OCI-LY7 (cell line): ENCODE results near the gene SMIM35. TPM values are rescaled to one million over a fixed set of nuclear protein-coding genes. Genes with fewer than 3 reads are reported as not detected.

Source experiments
- BruUV-seq: library from RNA; stranded (reverse); fragments of 400-500 nt; replicated peaks from 2 replicates; lab custom pipeline; 2021; lab: Mats Ljungman, UMichigan
- CTCF ChIA-PET: fragments of 300-600 bp; sonication (Branson Sonifier 250); formaldehyde crosslinking; loops from one replicate; lab custom pipeline; 2022; ENCODE audit warnings: antibody characterized with exemption; ENCODE audit not compliant: unreplicated experiment; lab: Charles Lee
- POLR2A ChIA-PET: fragments of 300-600 bp; sonication (Branson Sonifier 250); formaldehyde crosslinking; loops from one replicate; lab custom pipeline; 2022; ENCODE audit warnings: antibody characterized with exemption; lab: Charles Lee
- DNase-seq: peaks from one replicate; pipeline ENCODE4 v3.0.0-alpha.2; 2015; ENCODE audit warnings: low spot score
- H2AFZ ChIP-seq: fragments of 200-600 bp; sonication (generic), shearing (Covaris generic); 2 replicates; pipeline ENCODE4 v1.6.1; 2014; ENCODE audit warnings: mild to moderate bottlenecking, antibody characterized with exemption, low read length, moderate library complexity
- H3K27ac ChIP-seq: fragments of 200-600 bp; sonication (generic); 2 replicates; pipeline ENCODE4 v1.5.1; 2014; ENCODE audit warnings: mixed run types, low read depth, mild to moderate bottlenecking, moderate library complexity, low read length, inconsistent platforms; ENCODE audit not compliant: poor library complexity, severe bottlenecking
- H3K36me3 ChIP-seq: fragments of 200-600 bp; sonication (generic); 2 replicates; pipeline ENCODE4 v1.6.1; 2014; ENCODE audit warnings: mild to moderate bottlenecking, antibody characterized with exemption, low read length, moderate library complexity, mixed read lengths; ENCODE audit not compliant: insufficient read depth
- H3K4me1 ChIP-seq: fragments of 200-600 bp; sonication (generic); 2 replicates; pipeline ENCODE4 v1.5.1; 2014; ENCODE audit warnings: mild to moderate bottlenecking, low read length; ENCODE audit not compliant: insufficient read depth, poor library complexity, severe bottlenecking
- H3K4me2 ChIP-seq: fragments of 200-600 bp; sonication (generic); 2 replicates; pipeline ENCODE4 v1.6.1; 2014; ENCODE audit warnings: mild to moderate bottlenecking, low read length
- H3K4me3 ChIP-seq: fragments of 200-600 bp; sonication (generic); 2 replicates; pipeline ENCODE4 v1.5.1; 2014; ENCODE audit warnings: mild to moderate bottlenecking, low read depth, low read length; ENCODE audit not compliant: poor library complexity, severe bottlenecking
- H3K79me2 ChIP-seq: fragments of 200-600 bp; sonication (generic); 2 replicates; pipeline ENCODE4 v1.6.1; 2016; ENCODE audit warnings: low read depth, mild to moderate bottlenecking, low read length, moderate library complexity, mixed read lengths; ENCODE audit not compliant: insufficient read depth
- H3K9me2 ChIP-seq: fragments of 200-600 bp; sonication (generic); 2 replicates; pipeline ENCODE4 v1.6.1; 2016; ENCODE audit warnings: mild to moderate bottlenecking, low read length, mixed read lengths; ENCODE audit not compliant: insufficient read depth
- H3K9me3 ChIP-seq: fragments of 200-600 bp; sonication (generic); 2 replicates; pipeline ENCODE4 v1.6.1; 2014; ENCODE audit warnings: mild to moderate bottlenecking, mixed run types, low read length, mixed read lengths
- H4K20me1 ChIP-seq: fragments of 200-600 bp; sonication (generic); 2 replicates; pipeline ENCODE4 v1.6.1; 2014; ENCODE audit warnings: mild to moderate bottlenecking, antibody characterized with exemption, low read length, moderate library complexity, mixed read lengths; ENCODE audit not compliant: insufficient read depth
- EZH2phosphoT487 ChIP-seq: fragments of 200-600 bp; sonication (generic); IDR thresholded peaks from 2 replicates; pipeline ENCODE4 v1.6.1; 2018; ENCODE audit warnings: low read depth, borderline replicate concordance, mild to moderate bottlenecking, mixed run types, antibody characterized with exemption, low read length, moderate library complexity, mixed read lengths
- intact Hi-C: fragments of 100-400 bp; cut with micrococcal nuclease; formaldehyde crosslinking; loops from one replicate; pipeline ENCODE4 v1.10.0; 2022; ENCODE audit not compliant: unreplicated experiment
- total RNA-seq, 2 experiments: library from RNA; depleted of rRNA in 1 of 2; stranded (reverse); fragments of >200 nt in 1 of 2; shearing (Covaris generic) in 1 of 2; gene quantifications; 2 replicates each; pipeline ENCODE4 v1.2.3, GENCODE V29; 2014 to 2022
- TF ChIP-seq, protein P1 (sequence below): fragments of 200-600 bp; sonication (generic); conservative IDR thresholded peaks from 2 replicates; pipeline ENCODE4 v1.5.1; 2014; ENCODE audit warnings: mild to moderate bottlenecking, antibody characterized with exemption, low read length, moderate library complexity, mixed read lengths

The SMIM35 gene
- total RNA-seq, 2 experiments from 2014 or later: 0.06 to 0.67 TPM

DNA sequence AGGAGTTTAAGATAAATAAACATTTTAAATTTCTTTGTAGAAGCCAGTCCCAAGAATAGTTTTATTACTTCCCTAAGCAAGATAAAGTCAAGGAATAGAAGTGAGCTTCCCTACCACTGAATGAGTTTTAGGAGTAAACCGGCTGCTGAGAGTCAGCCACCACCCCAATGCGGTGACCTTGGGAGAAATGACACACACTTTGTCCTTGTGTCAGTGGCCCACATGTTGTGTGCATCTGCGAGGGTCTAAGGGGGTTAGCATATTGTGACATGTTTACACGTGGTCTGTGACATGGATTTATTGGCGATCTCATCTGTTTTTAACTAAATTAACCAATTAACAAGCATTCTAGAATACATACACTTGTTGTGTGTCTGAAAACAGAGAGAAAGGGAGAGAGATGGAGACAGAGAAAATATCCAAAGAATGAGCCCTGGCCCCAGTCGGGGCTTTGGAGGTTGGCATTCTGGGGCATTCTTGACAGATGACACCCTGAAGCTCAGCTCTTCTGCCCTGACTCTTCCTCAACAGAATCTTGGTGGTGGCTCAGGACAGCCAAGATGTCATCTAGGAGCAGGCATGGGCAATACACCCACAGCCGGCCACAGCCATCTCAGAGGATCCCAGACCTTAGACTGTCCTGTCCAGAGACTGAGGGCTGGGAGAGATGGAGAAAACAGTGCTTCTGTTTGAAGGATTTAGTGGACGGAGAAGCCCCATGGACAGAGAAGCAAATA, 39.6 kb downstream of the SMIM35 start:
- BruUV-seq: no TSS peak
- Histone ChIP-seq H2AFZ (no peak overlapping the region), H3K9me2 (no peaks in the 10 kb centered on the region), H3K27ac (no peak overlapping the region), H3K36me3 (no peaks in the 10 kb centered on the region), H3K4me1 (peaks cover 12% of the 10 kb centered on the region), H3K79me2 (no peaks in the 10 kb centered on the region), H3K9me3 (no peaks in the 10 kb centered on the region), H3K4me2 (no peak overlapping the region), H3K4me3 (no peak overlapping the region), H4K20me1 (no peaks in the 10 kb centered on the region)
- ChIA-PET POLR2A (interaction anchor here (0.6 to 1.0 kb wide), 5 partner anchors 10 to 70 kb away, joined by 3 to 6 read pairs (median 3); partner anchors contain the start of gene IL10RA), CTCF (no interaction called here)
- no peak for DNase-seq
- TF ChIP-seq, protein P1, sequence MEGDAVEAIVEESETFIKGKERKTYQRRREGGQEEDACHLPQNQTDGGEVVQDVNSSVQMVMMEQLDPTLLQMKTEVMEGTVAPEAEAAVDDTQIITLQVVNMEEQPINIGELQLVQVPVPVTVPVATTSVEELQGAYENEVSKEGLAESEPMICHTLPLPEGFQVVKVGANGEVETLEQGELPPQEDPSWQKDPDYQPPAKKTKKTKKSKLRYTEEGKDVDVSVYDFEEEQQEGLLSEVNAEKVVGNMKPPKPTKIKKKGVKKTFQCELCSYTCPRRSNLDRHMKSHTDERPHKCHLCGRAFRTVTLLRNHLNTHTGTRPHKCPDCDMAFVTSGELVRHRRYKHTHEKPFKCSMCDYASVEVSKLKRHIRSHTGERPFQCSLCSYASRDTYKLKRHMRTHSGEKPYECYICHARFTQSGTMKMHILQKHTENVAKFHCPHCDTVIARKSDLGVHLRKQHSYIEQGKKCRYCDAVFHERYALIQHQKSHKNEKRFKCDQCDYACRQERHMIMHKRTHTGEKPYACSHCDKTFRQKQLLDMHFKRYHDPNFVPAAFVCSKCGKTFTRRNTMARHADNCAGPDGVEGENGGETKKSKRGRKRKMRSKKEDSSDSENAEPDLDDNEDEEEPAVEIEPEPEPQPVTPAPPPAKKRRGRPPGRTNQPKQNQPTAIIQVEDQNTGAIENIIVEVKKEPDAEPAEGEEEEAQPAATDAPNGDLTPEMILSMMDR: no peak
- no peak for TF ChIP-seq EZH2phosphoT487
- intact Hi-C loops: no loop called here

DNA sequence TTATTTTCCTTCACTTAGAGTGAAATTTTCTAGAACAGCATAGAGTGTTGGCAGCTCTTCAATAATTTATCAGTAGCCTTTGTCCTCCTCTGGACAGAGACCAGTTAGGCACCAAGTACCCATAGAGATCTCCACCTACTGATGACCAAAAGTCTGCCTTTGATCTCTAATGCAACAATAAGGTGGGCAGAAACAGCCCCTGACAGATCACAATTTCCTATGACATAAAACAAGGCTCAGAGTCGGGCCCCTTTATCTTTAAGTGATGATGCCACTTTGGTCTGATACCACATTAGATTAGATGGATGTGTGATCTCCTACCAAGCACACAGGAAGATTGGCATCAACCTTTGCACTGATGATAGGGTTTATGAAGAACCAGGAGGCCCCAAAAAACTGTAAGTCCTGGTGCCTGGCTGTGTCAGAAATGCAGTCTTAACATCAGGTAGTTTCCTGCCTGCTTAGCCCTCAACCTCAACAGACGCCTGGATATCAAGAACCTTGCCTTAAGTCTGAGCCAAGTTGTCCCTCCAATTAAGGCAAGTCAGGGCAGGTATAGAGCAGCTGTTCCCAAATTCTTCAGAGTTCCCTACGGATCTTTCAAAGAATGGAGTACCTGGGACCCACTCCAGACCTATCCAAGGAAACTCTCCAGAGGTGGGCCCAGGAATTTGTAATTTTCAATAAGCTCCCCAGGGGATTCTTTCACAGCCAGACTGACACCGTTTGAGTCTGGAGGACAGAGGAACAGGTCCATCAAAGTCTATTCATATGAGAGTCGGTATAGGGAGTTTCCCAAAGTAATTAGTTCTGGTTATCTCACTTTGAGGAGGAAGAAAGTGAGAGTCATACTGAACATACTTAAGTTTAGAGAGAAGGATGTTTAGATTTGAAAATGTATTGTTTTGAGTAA, 40.5 kb downstream of the SMIM35 start:
- CTCF ChIA-PET: no interaction called here
- intact Hi-C loops: no loop called here
- H3K27ac ChIP-seq: no peak overlapping the region

More for the DNA sequence above, 40.5 kb downstream of the SMIM35 start:
- Histone ChIP-seq H3K79me2 (no peaks in the 10 kb centered on the region), H3K4me2 (no peak overlapping the region), H2AFZ (no peak overlapping the region), H4K20me1 (no peaks in the 10 kb centered on the region), H3K4me3 (no peak overlapping the region), H3K9me2 (no peaks in the 10 kb centered on the region), H3K4me1 (peaks cover 4% of the 10 kb centered on the region), H3K36me3 (no peaks in the 10 kb centered on the region), H3K9me3 (no peaks in the 10 kb centered on the region)
- TF ChIP-seq, protein P1: no peak
- TF ChIP-seq EZH2phosphoT487: no peak
- DNase-seq: no peak
- POLR2A ChIA-PET: interaction anchor here (0.5 to 1.4 kb wide), 3 partner anchors 34 to 466 kb away, joined by 3 read pairs; no protein-coding TSS in a partner anchor
- BruUV-seq: no TSS peak
